ENCODE data around the gene COX6A1. TPM values are rescaled to one million over a fixed set of nuclear protein-coding genes. Genes with fewer than 3 reads are reported as not detected.

Gene COX6A1
- total and polyA plus RNA-seq, 4 donors: 338 to 910 (median 536) TPM

DNA sequence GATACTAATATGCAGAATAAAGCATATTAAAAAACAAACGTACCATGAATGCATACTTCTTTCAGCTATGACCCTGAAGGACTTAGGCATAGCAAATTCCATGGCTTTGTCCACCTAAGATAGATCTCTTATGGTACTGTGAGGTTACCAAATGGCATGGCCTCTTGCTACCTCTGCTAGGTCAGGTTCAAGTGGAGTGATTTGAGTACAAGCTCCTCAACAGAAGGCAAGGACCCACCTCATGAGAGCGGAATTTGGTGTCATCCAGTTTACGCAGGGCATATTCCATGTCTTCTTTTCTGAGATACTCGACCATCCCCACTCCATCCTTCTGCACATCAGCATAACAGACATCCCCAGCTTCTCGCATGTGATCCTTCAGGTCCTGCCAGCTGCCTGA lies 25.8 kb downstream of the COX6A1 start:
- Histone ChIP-seq H3K27me3 (ENCODE audit: control insufficient read depth in 4 of 4, insufficient read depth in 4 of 4, low read length in 3 of 4) (no peaks in the 10 kb centered on the region), H3K9me3 (ENCODE audit: control insufficient read depth in 4 of 4, low read length in 3 of 4) (no peaks in the 10 kb centered on the region), H3K27ac (ENCODE audit: low read depth in 1 of 2, low read length in 2 of 2) (no peak overlapping the region), H3K36me3 (ENCODE audit: control insufficient read depth in 4 of 4, insufficient read depth in 3 of 4, low read depth in 1 of 4, low read length in 3 of 4) (peaks cover 9 to 67% (median 56%) of the 10 kb centered on the region in 4 donors), H3K4me3 (ENCODE audit: low read depth in 1 of 3, low read length in 3 of 3) (no peak overlapping the region), H3K9ac (ENCODE audit: low read depth in 1 of 2, low read length in 2 of 2) (no peak overlapping the region), H3K4me1 (ENCODE audit: control insufficient read depth in 4 of 4, insufficient read depth in 4 of 4, low read length in 3 of 4) (peaks cover 0 to 24% (median 11%) of the 10 kb centered on the region in 4 donors)
- no peak for DNase-seq (ENCODE audit: low spot score)
- 93% methylated on average over 5 of the region's 5 CpGs for WGBS
- TF ChIP-seq RXRA (IDR thresholded peaks at IDR 0.05): no peak
- TF ChIP-seq SP1 (IDR thresholded peaks at IDR 0.05): no peak
- no peak for TF ChIP-seq HNF4G (IDR thresholded peaks at IDR 0.05)
- TF ChIP-seq, protein P1, sequence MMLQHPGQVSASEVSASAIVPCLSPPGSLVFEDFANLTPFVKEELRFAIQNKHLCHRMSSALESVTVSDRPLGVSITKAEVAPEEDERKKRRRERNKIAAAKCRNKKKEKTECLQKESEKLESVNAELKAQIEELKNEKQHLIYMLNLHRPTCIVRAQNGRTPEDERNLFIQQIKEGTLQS (IDR thresholded peaks at IDR 0.05): no peak
- TF ChIP-seq, protein P2, sequence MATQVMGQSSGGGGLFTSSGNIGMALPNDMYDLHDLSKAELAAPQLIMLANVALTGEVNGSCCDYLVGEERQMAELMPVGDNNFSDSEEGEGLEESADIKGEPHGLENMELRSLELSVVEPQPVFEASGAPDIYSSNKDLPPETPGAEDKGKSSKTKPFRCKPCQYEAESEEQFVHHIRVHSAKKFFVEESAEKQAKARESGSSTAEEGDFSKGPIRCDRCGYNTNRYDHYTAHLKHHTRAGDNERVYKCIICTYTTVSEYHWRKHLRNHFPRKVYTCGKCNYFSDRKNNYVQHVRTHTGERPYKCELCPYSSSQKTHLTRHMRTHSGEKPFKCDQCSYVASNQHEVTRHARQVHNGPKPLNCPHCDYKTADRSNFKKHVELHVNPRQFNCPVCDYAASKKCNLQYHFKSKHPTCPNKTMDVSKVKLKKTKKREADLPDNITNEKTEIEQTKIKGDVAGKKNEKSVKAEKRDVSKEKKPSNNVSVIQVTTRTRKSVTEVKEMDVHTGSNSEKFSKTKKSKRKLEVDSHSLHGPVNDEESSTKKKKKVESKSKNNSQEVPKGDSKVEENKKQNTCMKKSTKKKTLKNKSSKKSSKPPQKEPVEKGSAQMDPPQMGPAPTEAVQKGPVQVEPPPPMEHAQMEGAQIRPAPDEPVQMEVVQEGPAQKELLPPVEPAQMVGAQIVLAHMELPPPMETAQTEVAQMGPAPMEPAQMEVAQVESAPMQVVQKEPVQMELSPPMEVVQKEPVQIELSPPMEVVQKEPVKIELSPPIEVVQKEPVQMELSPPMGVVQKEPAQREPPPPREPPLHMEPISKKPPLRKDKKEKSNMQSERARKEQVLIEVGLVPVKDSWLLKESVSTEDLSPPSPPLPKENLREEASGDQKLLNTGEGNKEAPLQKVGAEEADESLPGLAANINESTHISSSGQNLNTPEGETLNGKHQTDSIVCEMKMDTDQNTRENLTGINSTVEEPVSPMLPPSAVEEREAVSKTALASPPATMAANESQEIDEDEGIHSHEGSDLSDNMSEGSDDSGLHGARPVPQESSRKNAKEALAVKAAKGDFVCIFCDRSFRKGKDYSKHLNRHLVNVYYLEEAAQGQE (IDR thresholded peaks at IDR 0.05): no peak
- TF ChIP-seq YY1 (IDR thresholded peaks at IDR 0.05): no peak
- TF ChIP-seq, protein P3, sequence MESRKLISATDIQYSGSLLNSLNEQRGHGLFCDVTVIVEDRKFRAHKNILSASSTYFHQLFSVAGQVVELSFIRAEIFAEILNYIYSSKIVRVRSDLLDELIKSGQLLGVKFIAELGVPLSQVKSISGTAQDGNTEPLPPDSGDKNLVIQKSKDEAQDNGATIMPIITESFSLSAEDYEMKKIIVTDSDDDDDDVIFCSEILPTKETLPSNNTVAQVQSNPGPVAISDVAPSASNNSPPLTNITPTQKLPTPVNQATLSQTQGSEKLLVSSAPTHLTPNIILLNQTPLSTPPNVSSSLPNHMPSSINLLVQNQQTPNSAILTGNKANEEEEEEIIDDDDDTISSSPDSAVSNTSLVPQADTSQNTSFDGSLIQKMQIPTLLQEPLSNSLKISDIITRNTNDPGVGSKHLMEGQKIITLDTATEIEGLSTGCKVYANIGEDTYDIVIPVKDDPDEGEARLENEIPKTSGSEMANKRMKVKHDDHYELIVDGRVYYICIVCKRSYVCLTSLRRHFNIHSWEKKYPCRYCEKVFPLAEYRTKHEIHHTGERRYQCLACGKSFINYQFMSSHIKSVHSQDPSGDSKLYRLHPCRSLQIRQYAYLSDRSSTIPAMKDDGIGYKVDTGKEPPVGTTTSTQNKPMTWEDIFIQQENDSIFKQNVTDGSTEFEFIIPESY (IDR thresholded peaks at IDR 0.05): no peak
- TF ChIP-seq, protein P4, sequence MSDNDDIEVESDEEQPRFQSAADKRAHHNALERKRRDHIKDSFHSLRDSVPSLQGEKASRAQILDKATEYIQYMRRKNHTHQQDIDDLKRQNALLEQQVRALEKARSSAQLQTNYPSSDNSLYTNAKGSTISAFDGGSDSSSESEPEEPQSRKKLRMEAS (IDR thresholded peaks at IDR 0.05): no peak

DNA sequence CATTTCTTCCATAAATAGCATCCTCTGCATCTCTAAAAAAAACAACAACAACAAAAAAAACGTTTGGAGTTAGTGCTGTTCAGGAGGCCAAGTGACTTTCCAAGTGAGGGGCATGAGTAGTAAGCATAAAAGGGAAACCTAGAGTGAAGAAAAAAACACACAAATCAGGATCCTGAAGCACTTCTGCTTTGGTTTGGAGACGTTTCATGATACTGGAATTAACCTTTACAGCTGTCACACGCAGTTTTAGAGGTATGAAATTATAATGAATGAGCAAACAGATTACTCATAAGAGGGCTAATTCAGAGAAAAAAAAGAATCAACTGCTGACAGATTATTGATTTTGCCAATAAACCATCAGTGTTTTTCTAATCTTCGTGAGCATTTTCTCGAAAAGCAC lies 27.8 kb downstream of the COX6A1 start:
- H3K9me3 ChIP-seq (ENCODE audit: control insufficient read depth in 4 of 4, low read length in 3 of 4): no peaks in the 10 kb centered on the region
- H3K27ac ChIP-seq (ENCODE audit: low read depth in 1 of 2, low read length in 2 of 2): no peak overlapping the region
- TF ChIP-seq RAD21 (IDR thresholded peaks at IDR 0.05) (no peak), JUND (IDR thresholded peaks at IDR 0.05) (no peak), NR2F2 (IDR thresholded peaks at IDR 0.05) (no peak), SP1 (IDR thresholded peaks at IDR 0.05) (no peak), EGR1 (IDR thresholded peaks at IDR 0.05; ENCODE audit: low read depth in 2 of 2) (no peak), HNF4A (conservative IDR thresholded peaks at IDR 0.05) (no peak), HNF4G (IDR thresholded peaks at IDR 0.05) (no peak), FOXA1 (IDR thresholded peaks at IDR 0.05) (no peak), RXRA (IDR thresholded peaks at IDR 0.05) (no peak), YY1 (IDR thresholded peaks at IDR 0.05) (no peak), FOXA2 (IDR thresholded peaks at IDR 0.05) (no peak)
- TF ChIP-seq, protein P4 (IDR thresholded peaks at IDR 0.05): no peak
- TF ChIP-seq, protein P3 (IDR thresholded peaks at IDR 0.05): no peak
- TF ChIP-seq, protein P1 (IDR thresholded peaks at IDR 0.05): no peak
- TF ChIP-seq, protein P5, sequence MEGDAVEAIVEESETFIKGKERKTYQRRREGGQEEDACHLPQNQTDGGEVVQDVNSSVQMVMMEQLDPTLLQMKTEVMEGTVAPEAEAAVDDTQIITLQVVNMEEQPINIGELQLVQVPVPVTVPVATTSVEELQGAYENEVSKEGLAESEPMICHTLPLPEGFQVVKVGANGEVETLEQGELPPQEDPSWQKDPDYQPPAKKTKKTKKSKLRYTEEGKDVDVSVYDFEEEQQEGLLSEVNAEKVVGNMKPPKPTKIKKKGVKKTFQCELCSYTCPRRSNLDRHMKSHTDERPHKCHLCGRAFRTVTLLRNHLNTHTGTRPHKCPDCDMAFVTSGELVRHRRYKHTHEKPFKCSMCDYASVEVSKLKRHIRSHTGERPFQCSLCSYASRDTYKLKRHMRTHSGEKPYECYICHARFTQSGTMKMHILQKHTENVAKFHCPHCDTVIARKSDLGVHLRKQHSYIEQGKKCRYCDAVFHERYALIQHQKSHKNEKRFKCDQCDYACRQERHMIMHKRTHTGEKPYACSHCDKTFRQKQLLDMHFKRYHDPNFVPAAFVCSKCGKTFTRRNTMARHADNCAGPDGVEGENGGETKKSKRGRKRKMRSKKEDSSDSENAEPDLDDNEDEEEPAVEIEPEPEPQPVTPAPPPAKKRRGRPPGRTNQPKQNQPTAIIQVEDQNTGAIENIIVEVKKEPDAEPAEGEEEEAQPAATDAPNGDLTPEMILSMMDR (IDR thresholded peaks at IDR 0.05; ENCODE audit: low read depth, low read length, missing input control): no peak
- H3K36me3 ChIP-seq (ENCODE audit: control insufficient read depth in 4 of 4, insufficient read depth in 3 of 4, low read depth in 1 of 4, low read length in 3 of 4): peaks cover 2 to 52% (median 44%) of the 10 kb centered on the region in 4 donors
- DNase-seq (ENCODE audit: low spot score): no peak
- H3K27me3 ChIP-seq (ENCODE audit: control insufficient read depth in 4 of 4, insufficient read depth in 4 of 4, low read length in 3 of 4): no peaks in the 10 kb centered on the region
- no peak overlapping the region for H3K4me3 ChIP-seq (ENCODE audit: low read depth in 1 of 3, low read length in 3 of 3)
- peaks cover 0 to 29% (median 17%) of the 10 kb centered on the region in 4 donors for H3K4me1 ChIP-seq (ENCODE audit: control insufficient read depth in 4 of 4, insufficient read depth in 4 of 4, low read length in 3 of 4)
- no peak overlapping the region for H3K9ac ChIP-seq (ENCODE audit: low read depth in 1 of 2, low read length in 2 of 2)
- WGBS: 48% methylated on average over 5 of the region's 5 CpGs

Data from liver (tissue), 9 donors.